H1 (cell line): ENCODE measurements around the gene OPRD1. TPM values are rescaled to one million over a fixed set of nuclear protein-coding genes. Genes with fewer than 3 reads are reported as not detected.

Experiments
- CTCF ChIA-PET: fragments of 300-600 bp; sonication (Branson Sonifier 250); formaldehyde crosslinking; loops from one replicate; lab custom pipeline; 2021; ENCODE audit not compliant: partially characterized antibody; lab: Charles Lee
- POLR2A ChIA-PET: fragments of 300-600 bp; sonication (Branson Sonifier 250); formaldehyde crosslinking; loops from one replicate; lab custom pipeline; 2021; ENCODE audit warnings: inconsistent platforms; ENCODE audit not compliant: partially characterized antibody; lab: Charles Lee
- DNase-seq, 2 experiments: peaks; one replicate each; pipeline versions ENCODE4 v3.0.0 to v3.0.0-alpha.2; 2010 to 2022; ENCODE audit warnings: low spot score in 2 of 2, low read depth in 1 of 2, mixed read lengths in 1 of 2
- FAIRE-seq: peaks from 2 replicates; lab custom pipeline; 2011; peaks lifted over from hg19 to GRCh38; lab: Jason Lieb, UNC
- H2AFZ ChIP-seq: 2 replicates; pipeline ENCODE4 v1.8.1; 2012; ENCODE audit warnings: low read length, inconsistent platforms
- H2AK5ac ChIP-seq: 2 replicates; pipeline ENCODE4 v1.6.1; 2013; ENCODE audit warnings: low read depth, low read length
- H2BK120ac ChIP-seq: replicated peaks from 2 replicates; pipeline ENCODE3; 2013; ENCODE audit warnings: low read depth, low read length, inconsistent platforms
- H2BK12ac ChIP-seq: 2 replicates; pipeline ENCODE4 v1.6.1; 2013; ENCODE audit warnings: low read depth, low read length
- H2BK15ac ChIP-seq: 2 replicates; pipeline ENCODE4 v1.6.1; 2013; ENCODE audit warnings: low read length
- H2BK20ac ChIP-seq: 2 replicates; pipeline ENCODE4 v1.6.1; 2013; ENCODE audit warnings: low read length
- H2BK5ac ChIP-seq: 2 replicates; pipeline ENCODE4 v1.6.1; 2013; ENCODE audit warnings: low read depth, low read length
- H3K14ac ChIP-seq: 2 replicates; pipeline ENCODE4 v1.6.1; 2013; ENCODE audit warnings: inconsistent platforms; ENCODE audit not compliant: insufficient read length
- H3K18ac ChIP-seq: 2 replicates; pipeline ENCODE4 v1.6.1; 2013; ENCODE audit warnings: low read length; ENCODE audit errors: extremely low read depth
- H3K23ac ChIP-seq: 2 replicates; pipeline ENCODE4 v1.6.1; 2013; ENCODE audit warnings: inconsistent platforms; ENCODE audit not compliant: insufficient read length
- H3K23me2 ChIP-seq: 2 replicates; pipeline ENCODE4 v1.6.1; 2013; ENCODE audit warnings: low read depth, low read length
- H3K27ac ChIP-seq: 2 replicates; pipeline ENCODE4 v1.6.1; 2011; ENCODE audit warnings: low read depth, low read length, inconsistent platforms
- H3K27me3 ChIP-seq, 4 experiments: replicated peaks in 1 of 4; 1 replicate in 1 of 4; 2 replicates in 3 of 4; pipeline versions ENCODE4 v1.6.1 to v1.8.1; 2011 to 2013; ENCODE audit warnings: low read length in 3 of 4, mild to moderate bottlenecking in 3 of 4, inconsistent platforms in 2 of 4, mixed read lengths in 2 of 4, moderate library complexity in 1 of 4; ENCODE audit not compliant: control insufficient read depth in 3 of 4, insufficient read depth in 3 of 4; ENCODE audit errors: extremely low read depth in 1 of 4
- H3K36me3 ChIP-seq, 4 experiments: 2 replicates each; pipeline versions ENCODE4 v1.6.1 to v1.8.1; 2011 to 2013; ENCODE audit warnings: mild to moderate bottlenecking in 4 of 4, low read length in 3 of 4, moderate library complexity in 2 of 4, control low read depth in 1 of 4, inconsistent platforms in 1 of 4; ENCODE audit not compliant: insufficient read depth in 4 of 4, control insufficient read depth in 2 of 4
- H3K4ac ChIP-seq: replicated peaks from 2 replicates; pipeline ENCODE3; 2013; ENCODE audit warnings: low read length, low read depth, mixed read lengths, inconsistent platforms; ENCODE audit not compliant: insufficient read length
- H3K4me1 ChIP-seq, 4 experiments: replicated peaks in 1 of 4; 1 replicate in 1 of 4; 2 replicates in 3 of 4; pipeline versions ENCODE4 v1.6.1 to v1.8.1; 2011 to 2013; ENCODE audit warnings: low read length in 3 of 4, inconsistent platforms in 2 of 4, mixed read lengths in 1 of 4; ENCODE audit not compliant: insufficient read depth in 4 of 4, control insufficient read depth in 3 of 4
- H3K4me2 ChIP-seq, 2 experiments: 2 replicates each; pipeline versions ENCODE4 v1.6.1 to v1.8.1; 2011 to 2013; ENCODE audit warnings: low read depth in 2 of 2, low read length in 2 of 2, control low read depth in 1 of 2, inconsistent platforms in 1 of 2, mild to moderate bottlenecking in 1 of 2; ENCODE audit not compliant: insufficient read depth in 1 of 2
- H3K4me3 ChIP-seq, 4 experiments: fragments of 200-600, 300-600 bp in 1 of 4; sonication (generic), shearing (Covaris generic), sonication (Bioruptor Twin) in 1 of 4; 2 replicates each; pipeline versions ENCODE4 v1.5.1 to v1.8.1; 2011 to 2016; ENCODE audit warnings: low read length in 4 of 4, low read depth in 3 of 4, control low read depth in 2 of 4, inconsistent platforms in 2 of 4, mild to moderate bottlenecking in 2 of 4, mixed read lengths in 1 of 4, moderate library complexity in 1 of 4; ENCODE audit not compliant: insufficient read depth in 2 of 4; ENCODE audit errors: extremely low read depth in 1 of 4
- H3K56ac ChIP-seq: replicated peaks from 2 replicates; pipeline ENCODE3; 2013; ENCODE audit warnings: low read depth, mild to moderate bottlenecking, mixed read lengths, low read length, inconsistent platforms; ENCODE audit not compliant: insufficient read length
- H3K79me1 ChIP-seq: 2 replicates; pipeline ENCODE4 v1.6.1; 2013; ENCODE audit warnings: low read depth, low read length, control low read depth
- H3K79me2 ChIP-seq, 2 experiments: 2 replicates each; pipeline versions ENCODE4 v1.6.1 to v1.8.1; 2012 to 2013; ENCODE audit warnings: low read length in 2 of 2, mild to moderate bottlenecking in 2 of 2, inconsistent platforms in 1 of 2; ENCODE audit not compliant: insufficient read depth in 2 of 2, control insufficient read depth in 1 of 2
- H3K9ac ChIP-seq, 4 experiments: replicated peaks in 1 of 4; 1 replicate in 1 of 4; 2 replicates in 3 of 4; pipeline versions ENCODE4 v1.6.1 to v1.8.1; 2011 to 2013; ENCODE audit warnings: low read depth in 3 of 4, low read length in 3 of 4, control low read depth in 2 of 4, mild to moderate bottlenecking in 2 of 4, moderate library complexity in 2 of 4, inconsistent platforms in 1 of 4; ENCODE audit errors: extremely low read depth in 1 of 4
- H3K9me3 ChIP-seq, 2 experiments: 2 replicates each; pipeline versions ENCODE4 v1.6.1 to v1.8.1; 2012 to 2013; ENCODE audit warnings: mild to moderate bottlenecking in 2 of 2, moderate library complexity in 2 of 2, control low read depth in 1 of 2, inconsistent platforms in 1 of 2, low read depth in 1 of 2, low read length in 1 of 2, mixed read lengths in 1 of 2; ENCODE audit not compliant: insufficient read depth in 2 of 2
- H4K20me1 ChIP-seq, 2 experiments: replicated peaks in 1 of 2; 2 replicates each; pipeline versions ENCODE3 to v1.8.1; 2011 to 2013; ENCODE audit warnings: inconsistent platforms in 2 of 2, low read length in 2 of 2, mild to moderate bottlenecking in 1 of 2; ENCODE audit not compliant: insufficient read depth in 2 of 2, control insufficient read depth in 1 of 2
- H4K5ac ChIP-seq: 2 replicates; pipeline ENCODE4 v1.6.1; 2013; ENCODE audit warnings: low read length, low read depth, mixed read lengths, inconsistent platforms; ENCODE audit not compliant: insufficient read length
- H4K8ac ChIP-seq: 2 replicates; pipeline ENCODE4 v1.8.0; 2013; ENCODE audit warnings: mild to moderate bottlenecking, moderate library complexity, low read length, inconsistent platforms; ENCODE audit not compliant: insufficient read depth; ENCODE audit errors: extremely low read depth
- H4K91ac ChIP-seq: replicated peaks from 2 replicates; pipeline ENCODE3; 2013; ENCODE audit warnings: low read length, mixed read lengths, inconsistent platforms; ENCODE audit not compliant: insufficient read length
- BACH1 ChIP-seq: IDR thresholded peaks from 2 replicates; pipeline ENCODE4 v1.6.1; 2012; ENCODE audit warnings: low read length, improper control_type of control experiment
- EP300 ChIP-seq, 2 experiments: IDR thresholded peaks; 1 replicate in 1 of 2; 2 replicates in 1 of 2; pipeline ENCODE4 v1.6.1; 2011 to 2012; ENCODE audit warnings: low read depth in 2 of 2, low read length in 2 of 2, mild to moderate bottlenecking in 2 of 2, borderline replicate concordance in 1 of 2, inconsistent platforms in 1 of 2, moderate library complexity in 1 of 2
- SAP30 ChIP-seq: fragments of 300-600 bp; sonication (generic); IDR thresholded peaks from 2 replicates; pipeline ENCODE4 v1.7.1; 2012; ENCODE audit warnings: low read length, moderate library complexity, mild to moderate bottlenecking, inconsistent platforms; ENCODE audit not compliant: insufficient read depth, insufficient replicate concordance
- TAF1 ChIP-seq: IDR thresholded peaks from 2 replicates; pipeline ENCODE4 v1.6.1; 2011; ENCODE audit warnings: mild to moderate bottlenecking, low read depth, low read length
- WGBS, 2 experiments: shearing (Covaris generic) in 1 of 2; methylation state at CpG; one replicate each; pipeline versions ENCODE4 v1.1.6 to v1.1.7; 2013 to 2015; ENCODE audit warnings: low lambda C conversion rate in 2 of 2, mixed read lengths in 2 of 2, inconsistent platforms in 1 of 2, low coverage in 1 of 2, missing lambda C conversion rate in 1 of 2; ENCODE audit not compliant: insufficient replicate concordance in 2 of 2, insufficient coverage in 1 of 2, insufficient read length in 1 of 2; ENCODE audit errors: extremely low coverage in 1 of 2, missing lambda C conversion rate in 1 of 2; 5-methylcytosine and 5-hydroxymethylcytosine counted together
- polyA plus RNA-seq, 7 experiments: library from polyadenylated mRNA; depleted of rRNA in 3 of 7; stranded (reverse) in 5 of 7; unstranded in 2 of 7; fragments of >200 nt in 5 of 7; fragments of 200-250 nt in 2 of 7; gene quantifications; 1 replicate in 5 of 7; 2 replicates in 1 of 7; 4 replicates in 1 of 7; pipeline versions ENCODE4 v1.2.1 to v1.2.3, GENCODE V29; 2011 to 2013; ENCODE audit warnings: missing spikeins in 2 of 7, mixed read lengths in 2 of 7
- total RNA-seq: library from RNA; stranded (reverse); fragmentation: NEBNext Ultra II Directional; extraction: Animal tissue kit (Norgen Biotek cat#: 25700); gene quantifications from 2 replicates; pipeline ENCODE4 v1.2.1, GENCODE V29; 2021

OPRD1 gene
- total and polyA plus RNA-seq, 2 of the 8 experiments (the other 6 are each of a cell fraction or from before 2014, with no cell fraction given), result 2.6 to 3.7 TPM

DNA sequence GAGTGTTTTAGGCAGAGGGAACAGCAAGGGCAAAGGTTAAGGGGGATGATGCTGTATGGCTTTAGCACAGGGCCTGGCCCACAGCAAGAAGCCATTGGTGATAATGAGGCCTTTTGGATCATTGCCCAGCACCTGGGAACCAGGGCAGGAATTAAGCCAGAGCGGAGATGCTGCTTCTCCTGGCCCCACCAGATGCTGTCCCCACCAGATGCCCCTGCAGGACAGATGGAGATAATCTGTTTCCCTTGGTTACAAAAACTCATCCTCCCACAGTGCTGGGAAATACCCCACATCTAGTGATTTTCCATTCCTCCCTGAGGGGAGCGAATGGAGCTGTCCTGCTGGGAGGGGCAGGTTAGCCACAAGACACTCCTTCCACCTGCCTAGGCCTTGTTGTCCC lies 18.8 kb downstream of the OPRD1 start:
- ChIA-PET CTCF (interaction anchor here (1.0 to 2.9 kb wide), 3 partner anchors 34 to 250 kb away, joined by 3 to 20 read pairs (median 4); no protein-coding TSS in a partner anchor), POLR2A (interaction anchor here (0.8 to 1.1 kb wide), 2 partner anchors 40 to 89 kb away, joined by 3 read pairs; no protein-coding TSS in a partner anchor)
- Histone ChIP-seq H3K4me3 (no peak overlapping the region), H3K4me1 (peaks cover 0 to 2% (median 0%) of the 10 kb centered on the region in 4 experiments; a peak in 3 of 7 replicates), H3K27ac (no peak overlapping the region), H4K5ac (no peak overlapping the region), H3K4me2 (no peak overlapping the region), H2AK5ac (no peak overlapping the region), H4K91ac (no peak overlapping the region), H2BK5ac (no peak overlapping the region), H4K8ac (no peak overlapping the region), H3K79me2 (no peaks in the 10 kb centered on the region), H2BK12ac (peak overlapping the region; percentile 27; the same call in 1 of the 2 replicates), H4K20me1 (no peaks in the 10 kb centered on the region), H3K14ac (no peak overlapping the region), H3K56ac (no peak overlapping the region), H3K18ac (no peak overlapping the region), H3K9ac (no peak overlapping the region), H3K9me3 (no peaks in the 10 kb centered on the region), H2AFZ (no peak overlapping the region), H3K27me3 (no peaks in the 10 kb centered on the region), H2BK20ac (no peak overlapping the region), H3K79me1 (no peaks in the 10 kb centered on the region), H3K23me2 (no peaks in the 10 kb centered on the region), H3K23ac (no peak overlapping the region), H2BK120ac (no peak overlapping the region), H3K4ac (no peak overlapping the region), H3K36me3 (no peaks in the 10 kb centered on the region), H2BK15ac (no peak overlapping the region)
- FAIRE-seq (no peak), DNase-seq (no peak)
- no peak for TF ChIP-seq TAF1
- TF ChIP-seq EP300 (IDR thresholded peaks at IDR 0.05; ENCODE audit: borderline replicate concordance in 1 of 2, low read depth in 2 of 2, low read length in 2 of 2), result no peak
- TF ChIP-seq SAP30, result no peak
- TF ChIP-seq BACH1, result peak; percentile 9; the same call in 1 of the 2 replicates
- WGBS, 2 experiments, result 88% methylated on average over 2 of the region's 2 CpGs; no CpG with 5 or more reads in 1 of the 2 experiments
